CD4-positive, CD25-positive, alpha-beta regulatory T cell (primary cell): ENCODE measurements around the gene MTLN. TPM values are rescaled to one million over a fixed set of nuclear protein-coding genes. Genes with fewer than 3 reads are reported as not detected.

Source experiments
- polyA plus RNA-seq, 4 donors: library from polyadenylated mRNA; unstranded; fragments of 300-500 nt; fragmentation: Illumina TruSeq; gene quantifications; one replicate each; pipeline ENCODE4 v1.2.3, GENCODE V29; 2021
- total RNA-seq: library from RNA; stranded (reverse); gene quantifications from one replicate; pipeline ENCODE4 v1.2.3, GENCODE V29; 2022

Gene MTLN
- total and polyA plus RNA-seq, 5 donors from 2014 or later, result 22.9 to 112 (median 102) TPM

Other genes starting within 250 kb of the MTLN start
- gene MALL, start 96.7 kb downstream of the MTLN start, total RNA-seq, result 0.27 TPM
- under 1 TPM in 3 of 4 donors, not detected in 1; 0.13 to 0.34 (median 0.19) TPM for gene MALL, start 96.7 kb downstream of the MTLN start, polyA plus RNA-seq
- not detected for gene NPHP1, start 7.5 kb downstream of the MTLN start, total RNA-seq
- gene NPHP1, start 7.5 kb downstream of the MTLN start, polyA plus RNA-seq, result under 1 TPM in 3 of 4 donors, not detected in 1; 0.15 to 0.58 (median 0.31) TPM